Loucy (cell line): ENCODE results near the gene TRMT10B.

Experiments
- H2AFZ ChIP-seq: fragments of 200-600 bp; sonication (generic); 2 replicates; pipeline ENCODE4 v1.6.0; 2016; ENCODE audit warnings: antibody characterized with exemption, mild to moderate bottlenecking, low read length, moderate library complexity
- H3F3A ChIP-seq: fragments of 200-600 bp; 2 replicates; pipeline ENCODE4 v1.6.0; 2016; ENCODE audit warnings: antibody characterized with exemption, low read depth, mild to moderate bottlenecking
- H3K27me3 ChIP-seq: fragments of 200-600 bp; sonication (generic); 2 replicates; pipeline ENCODE4 v1.6.1; 2014; ENCODE audit warnings: low read length, mild to moderate bottlenecking; ENCODE audit not compliant: insufficient read depth, poor library complexity, severe bottlenecking
- H3K36me3 ChIP-seq: fragments of 200-600 bp; sonication (generic); 2 replicates; pipeline ENCODE4 v1.6.1; 2016; ENCODE audit warnings: low read length; ENCODE audit not compliant: insufficient read depth
- H3K4me1 ChIP-seq: fragments of 200-600 bp; sonication (generic); 2 replicates; pipeline ENCODE4 v1.5.1; 2014; ENCODE audit warnings: low read length, mild to moderate bottlenecking; ENCODE audit not compliant: insufficient read depth, poor library complexity, severe bottlenecking
- H3K4me2 ChIP-seq: fragments of 200-600 bp; sonication (generic); 2 replicates; pipeline ENCODE4 v1.6.0; 2014; ENCODE audit warnings: antibody characterized with exemption, low read length, low read depth, mild to moderate bottlenecking; ENCODE audit not compliant: poor library complexity, severe bottlenecking
- H3K4me3 ChIP-seq: fragments of 200-600 bp; sonication (generic); 2 replicates; pipeline ENCODE4 v1.5.1; 2014; ENCODE audit warnings: low read length, mild to moderate bottlenecking, mixed read lengths; ENCODE audit not compliant: poor library complexity, severe bottlenecking
- H3K79me2 ChIP-seq: fragments of 200-600 bp; sonication (generic); 2 replicates; pipeline ENCODE4 v1.6.1; 2014; ENCODE audit warnings: low read length; ENCODE audit not compliant: insufficient read depth
- H3K9ac ChIP-seq: fragments of 200-600 bp; sonication (generic); 2 replicates; pipeline ENCODE4 v1.6.0; 2014; ENCODE audit warnings: mild to moderate bottlenecking, low read depth, low read length, moderate library complexity; ENCODE audit not compliant: poor library complexity, severe bottlenecking
- H3K9me2 ChIP-seq: fragments of 200-600 bp; sonication (generic); replicated peaks from 2 replicates; pipeline ENCODE4 v1.6.1; 2016; ENCODE audit warnings: low read depth, low read length, mixed read lengths
- H3K9me3 ChIP-seq: fragments of 200-600 bp; sonication (generic); 2 replicates; pipeline ENCODE4 v1.6.1; 2014; ENCODE audit warnings: mild to moderate bottlenecking, antibody characterized with exemption, low read length, low read depth; ENCODE audit not compliant: insufficient read depth
- H4K20me1 ChIP-seq: fragments of 200-600 bp; sonication (generic); 2 replicates; pipeline ENCODE4 v1.6.0; 2014; ENCODE audit warnings: antibody characterized with exemption, low read length, mild to moderate bottlenecking; ENCODE audit not compliant: insufficient read depth, poor library complexity, severe bottlenecking
- CTCF ChIP-seq: fragments of 200-600 bp; sonication (generic); conservative IDR thresholded peaks from 2 replicates; pipeline ENCODE4 v1.5.1; 2014; ENCODE audit warnings: mild to moderate bottlenecking, antibody characterized with exemption, low read length
- EZH2phosphoT487 ChIP-seq: fragments of 200-600 bp; IDR thresholded peaks from 2 replicates; pipeline ENCODE4 v1.6.1; 2018; ENCODE audit warnings: antibody characterized with exemption, mild to moderate bottlenecking, moderate library complexity, borderline replicate concordance

TRMT10B gene

DNA sequence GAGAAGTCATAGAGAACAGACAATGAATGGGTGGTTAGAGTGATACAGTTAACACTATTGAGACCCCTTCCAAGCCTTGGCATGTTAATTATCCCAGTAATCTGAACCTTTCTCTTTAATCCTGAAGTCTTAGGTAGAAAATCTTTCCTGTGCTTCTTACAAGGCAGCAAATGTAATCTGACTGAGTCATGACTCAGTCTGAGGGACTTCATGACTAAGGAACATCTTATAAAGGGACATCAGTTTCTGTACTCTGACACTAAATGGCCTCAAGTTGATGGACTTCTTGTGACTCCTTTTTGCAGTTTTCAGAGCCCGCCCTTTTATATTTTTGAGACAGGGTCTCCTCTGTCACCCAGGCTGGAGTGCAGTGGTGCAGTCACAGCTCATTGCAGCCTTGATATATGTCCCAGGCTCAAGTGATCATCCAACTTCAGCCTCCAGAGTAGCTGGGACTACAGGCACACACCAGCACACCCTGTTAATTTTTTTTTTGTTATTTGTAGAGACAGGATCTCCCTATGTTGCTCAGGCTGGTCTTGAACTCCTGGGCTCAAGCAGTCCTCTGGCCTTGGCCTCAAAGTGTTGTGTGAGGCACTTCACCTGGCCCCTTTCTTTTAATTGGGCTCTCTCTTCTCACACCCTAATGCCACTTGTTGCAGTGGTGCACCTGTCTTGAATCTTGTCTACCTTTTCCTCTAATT lies 21.8 kb downstream of the TRMT10B start:
- peaks cover 15% of the 10 kb centered on the region; the same call in 1 of the 2 replicates for H3K79me2 ChIP-seq
- H3F3A ChIP-seq = no peaks in the 10 kb centered on the region; the same call in 1 of the 2 replicates
- H3K36me3 ChIP-seq = peaks cover 34% of the 10 kb centered on the region; the same call in 1 of the 2 replicates
- no peak overlapping the region for H3K9ac ChIP-seq
- no peak overlapping the region for H2AFZ ChIP-seq
- H4K20me1 ChIP-seq = peaks cover 15% of the 10 kb centered on the region
- no peaks in the 10 kb centered on the region for H3K27me3 ChIP-seq
- no peaks in the 10 kb centered on the region for H3K9me3 ChIP-seq
- no peaks in the 10 kb centered on the region for H3K9me2 ChIP-seq
- no peak overlapping the region for H3K4me2 ChIP-seq
- TF ChIP-seq EZH2phosphoT487 (no peak), CTCF (no peak)
- H3K4me3 ChIP-seq = no peak overlapping the region
- H3K4me1 ChIP-seq = peaks cover 7% of the 10 kb centered on the region

DNA sequence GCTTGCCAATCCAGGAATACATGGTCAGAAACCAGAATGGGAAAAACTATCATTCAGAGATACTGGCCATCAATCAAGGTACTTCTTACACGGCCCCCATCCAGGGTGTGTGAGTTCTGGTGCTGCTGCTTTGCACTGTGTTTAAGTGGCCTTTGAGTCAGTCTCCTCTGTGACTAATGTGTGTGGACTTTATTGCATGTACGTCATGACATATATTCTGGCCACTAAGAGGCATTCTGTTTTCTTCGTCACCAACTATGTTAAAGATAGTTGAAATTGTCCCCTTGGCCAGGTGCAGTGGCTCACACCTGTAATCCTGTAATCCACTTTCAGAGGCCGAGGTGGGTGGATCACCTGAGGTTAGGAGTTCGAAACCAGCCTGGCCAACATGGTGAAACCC lies 22.7 kb downstream of the TRMT10B start:
- peaks cover 15% of the 10 kb centered on the region for H3K4me1 ChIP-seq
- H3K9ac ChIP-seq = no peak overlapping the region
- no peak overlapping the region for H3K4me2 ChIP-seq
- no peaks in the 10 kb centered on the region for H3K9me2 ChIP-seq
- no peak overlapping the region for H3K4me3 ChIP-seq
- peaks cover 44% of the 10 kb centered on the region; the same call in 1 of the 2 replicates for H3K36me3 ChIP-seq
- H3K9me3 ChIP-seq = no peaks in the 10 kb centered on the region
- no peaks in the 10 kb centered on the region; the same call in 1 of the 2 replicates for H3F3A ChIP-seq
- H4K20me1 ChIP-seq = peaks cover 20% of the 10 kb centered on the region
- H2AFZ ChIP-seq = no peak overlapping the region
- TF ChIP-seq EZH2phosphoT487 = no peak
- no peak for TF ChIP-seq CTCF
- H3K27me3 ChIP-seq = no peaks in the 10 kb centered on the region
- H3K79me2 ChIP-seq = peaks cover 25% of the 10 kb centered on the region

- Histone ChIP-seq H3K79me2 (peaks cover 47% of the 10 kb centered on the region), H3K27me3 (no peaks in the 10 kb centered on the region), H2AFZ (no peak overlapping the region), H3K4me3 (no peak overlapping the region), H4K20me1 (peaks cover 43% of the 10 kb centered on the region), H3K4me2 (no peak overlapping the region), H3K4me1 (peaks cover 37% of the 10 kb centered on the region), H3K9me2 (no peaks in the 10 kb centered on the region), H3F3A (no peaks in the 10 kb centered on the region; the same call in 1 of the 2 replicates), H3K9me3 (no peaks in the 10 kb centered on the region), H3K9ac (no peak overlapping the region), H3K36me3 (peaks cover 46% of the 10 kb centered on the region; the same call in 1 of the 2 replicates)
- TF ChIP-seq CTCF = no peak
- no peak for TF ChIP-seq EZH2phosphoT487
Measured at GRCh38 chr9:37778534-37778933, 24.9 kb downstream of the TRMT10B start.
